Measurements from ENCODE around the gene NOTCH3. TPM values are rescaled to one million over a fixed set of nuclear protein-coding genes. Genes with fewer than 3 reads are reported as not detected.

Gene NOTCH3
- total RNA-seq, 2 experiments from 2014 or later, result not detected

DNA sequence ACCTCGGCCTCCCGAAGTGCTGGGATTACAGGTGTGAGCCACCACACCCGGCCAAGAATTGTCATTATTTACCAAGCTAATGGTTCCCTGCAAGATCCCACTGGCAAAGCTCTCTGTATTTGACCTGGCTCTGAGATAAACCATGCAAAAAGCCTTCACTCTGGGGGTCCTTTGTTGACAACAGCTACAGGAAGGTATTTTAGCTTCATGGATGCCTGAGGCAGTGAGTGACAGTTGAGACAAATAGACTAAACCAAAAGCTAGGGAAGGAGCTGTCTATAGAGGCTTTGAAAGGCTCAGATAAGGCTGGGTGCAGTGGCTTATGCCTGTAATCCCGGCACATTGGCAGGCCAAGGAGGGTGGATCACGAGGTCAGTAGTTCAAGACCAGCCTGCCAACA lies 45.5 kb downstream of the NOTCH3 start:
- Mint-ChIP-seq H3K4me3 (no peak overlapping the region), H3K27me3 (peaks cover 8% of the 10 kb centered on the region), H3K36me3 (no peaks in the 10 kb centered on the region), H3K4me1 (no peaks in the 10 kb centered on the region), H3K27ac (no peak overlapping the region), H3K9me3 (ENCODE audit: low read depth) (peaks cover 4% of the 10 kb centered on the region)
- ATAC-seq (no peak), DNase-seq (no peak)
- CTCF ChIA-PET, result interaction anchor here (0.7 to 7.7 kb wide), 5 partner anchors 45 to 907 kb away, joined by 3 to 68 read pairs (median 4); partner anchors contain the start of gene NOTCH3

DNA sequence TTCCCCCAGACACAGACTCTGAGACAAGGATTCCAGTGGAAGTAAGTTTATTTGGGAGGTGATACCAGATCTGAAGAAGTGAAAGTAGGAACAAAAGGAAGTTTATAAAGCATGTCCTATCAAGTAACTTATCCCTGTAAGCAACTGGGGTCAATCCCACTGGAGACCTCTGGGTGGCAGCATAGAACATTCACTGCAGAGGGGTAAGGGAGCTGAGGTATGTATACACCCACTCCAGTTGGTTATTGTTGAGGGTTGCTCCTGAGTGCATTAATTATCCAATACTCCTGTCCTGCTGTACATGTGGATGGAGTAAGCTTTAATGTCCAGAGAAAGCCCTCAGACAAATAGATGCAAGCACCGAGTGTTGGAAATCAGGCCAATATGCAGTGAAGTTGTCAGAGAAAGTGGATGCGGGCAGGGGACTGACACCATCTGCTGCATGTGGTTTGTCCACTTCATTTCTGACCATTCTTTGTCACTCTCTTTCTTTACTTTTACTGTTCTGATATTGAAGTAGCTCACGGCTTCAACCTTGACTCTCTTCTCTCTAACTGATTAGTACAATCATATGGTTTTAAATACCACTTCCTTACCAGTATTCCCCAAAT lies 46.7 kb downstream of the NOTCH3 start:
- peak; percentile 55 for DNase-seq
- Mint-ChIP-seq H3K4me1 (no peaks in the 10 kb centered on the region), H3K27ac (no peak overlapping the region), H3K9me3 (ENCODE audit: low read depth) (peaks cover 4% of the 10 kb centered on the region), H3K27me3 (peaks cover 8% of the 10 kb centered on the region), H3K36me3 (no peaks in the 10 kb centered on the region), H3K4me3 (no peak overlapping the region)
- CTCF ChIA-PET, result interaction anchor here (1.2 to 7.7 kb wide), 7 partner anchors 14 to 405 kb away, joined by 3 to 68 read pairs (median 3); partner anchors contain the start of gene NOTCH3
- no peak for ATAC-seq

DNA sequence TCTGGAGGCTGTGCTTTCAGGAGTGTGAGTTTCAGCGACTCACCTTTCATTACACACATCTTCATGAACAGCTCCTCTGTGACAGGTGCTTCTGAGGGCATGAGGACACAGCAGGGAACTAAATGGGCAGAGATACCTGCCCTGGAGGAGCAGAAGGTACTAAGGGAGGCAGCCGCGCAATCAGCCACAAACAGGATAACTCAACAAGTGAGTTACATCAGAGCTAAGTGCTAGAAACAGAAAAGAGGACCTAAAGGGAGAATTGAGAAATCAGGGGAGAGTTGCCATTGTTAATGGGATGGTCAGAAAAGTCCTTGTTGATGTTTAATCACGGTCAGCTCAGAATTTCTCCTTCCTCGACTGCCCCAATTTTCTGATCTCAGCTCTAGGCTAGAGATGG lies 51.1 kb downstream of the NOTCH3 start:
- Mint-ChIP-seq H3K27ac (no peak overlapping the region), H3K4me3 (no peak overlapping the region)

DNA sequence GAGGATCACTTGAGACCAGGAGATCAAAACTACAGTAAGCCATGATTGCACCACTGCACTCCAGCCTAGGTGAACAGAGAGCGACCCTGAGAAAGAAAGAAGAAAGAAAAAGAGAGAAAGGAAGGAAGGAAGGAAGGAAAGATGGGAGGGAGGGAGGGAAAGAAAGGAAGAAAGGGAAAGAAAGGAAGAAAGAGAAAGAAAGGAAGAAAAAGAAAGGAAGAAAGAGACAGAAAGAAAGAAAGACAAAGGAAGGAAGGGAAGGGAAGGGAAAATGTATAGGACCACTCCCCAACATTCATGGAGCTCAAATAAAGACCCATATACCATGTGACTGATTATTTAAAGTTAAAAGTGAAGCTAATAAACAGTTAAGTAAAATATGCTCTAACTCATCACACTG lies 53.7 kb downstream of the NOTCH3 start:
- no peak for ATAC-seq
- no peak overlapping the region for H3K4me3 Mint-ChIP-seq
- CTCF ChIA-PET, result interaction anchor here (1.9 kb wide), 2 partner anchors 46 to 55 kb away, joined by 5 to 11 read pairs; no protein-coding TSS in a partner anchor
- H3K27ac Mint-ChIP-seq, result no peak overlapping the region
- no peak for DNase-seq
- H3K9me3 Mint-ChIP-seq (ENCODE audit: low read depth), result no peaks in the 10 kb centered on the region
- H3K27me3 Mint-ChIP-seq, result no peaks in the 10 kb centered on the region
- no peaks in the 10 kb centered on the region for H3K4me1 Mint-ChIP-seq
- H3K36me3 Mint-ChIP-seq, result no peaks in the 10 kb centered on the region

More for the DNA sequence above, 51.1 kb downstream of the NOTCH3 start:
- Mint-ChIP-seq H3K9me3 (ENCODE audit: low read depth) (peaks cover 4% of the 10 kb centered on the region), H3K27me3 (peaks cover 8% of the 10 kb centered on the region), H3K36me3 (no peaks in the 10 kb centered on the region), H3K4me1 (no peaks in the 10 kb centered on the region)
- DNase-seq, result no peak
- no peak for ATAC-seq
- CTCF ChIA-PET, result interaction anchor here (0.8 to 7.7 kb wide), 4 partner anchors 9 to 58 kb away, joined by 4 to 68 read pairs (median 13); no protein-coding TSS in a partner anchor

DNA sequence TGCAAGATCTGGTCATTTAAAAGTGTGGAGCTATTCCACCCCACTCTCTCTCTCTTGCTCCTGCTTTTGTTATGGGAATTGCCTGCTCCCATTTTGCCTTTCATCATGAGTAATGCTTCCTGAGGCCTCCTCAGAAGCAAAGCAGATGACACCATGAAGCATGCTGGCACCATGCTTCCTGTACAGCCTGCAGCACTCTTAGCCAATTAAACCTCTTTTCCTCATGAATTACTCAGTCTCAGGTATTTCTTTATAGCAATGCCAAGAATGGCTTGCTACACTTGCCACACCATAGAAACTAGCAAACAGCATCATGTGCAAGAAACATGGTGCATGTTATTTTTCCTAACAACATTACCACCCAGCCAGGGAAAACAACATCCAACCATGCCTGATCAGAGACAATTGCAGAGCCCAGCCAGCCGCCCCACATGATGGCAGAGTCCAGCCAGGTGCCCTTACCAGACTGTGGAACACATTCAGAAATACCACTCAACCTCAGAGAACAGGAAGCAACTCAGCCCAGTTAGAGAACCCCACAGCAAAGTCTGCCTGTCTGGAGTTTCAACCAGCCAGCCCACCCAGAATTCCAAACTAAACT lies 56.6 kb downstream of the NOTCH3 start:
- ATAC-seq (no peak), DNase-seq (no peak)
- peaks cover 2% of the 10 kb centered on the region for H3K9me3 Mint-ChIP-seq (ENCODE audit: low read depth)
- CTCF ChIA-PET, result no interaction called here
- H3K4me1 Mint-ChIP-seq, result no peaks in the 10 kb centered on the region
- H3K4me3 Mint-ChIP-seq, result no peak overlapping the region
- H3K27me3 Mint-ChIP-seq, result no peaks in the 10 kb centered on the region
- H3K27ac Mint-ChIP-seq, result no peak overlapping the region
- no peaks in the 10 kb centered on the region for H3K36me3 Mint-ChIP-seq

DNA sequence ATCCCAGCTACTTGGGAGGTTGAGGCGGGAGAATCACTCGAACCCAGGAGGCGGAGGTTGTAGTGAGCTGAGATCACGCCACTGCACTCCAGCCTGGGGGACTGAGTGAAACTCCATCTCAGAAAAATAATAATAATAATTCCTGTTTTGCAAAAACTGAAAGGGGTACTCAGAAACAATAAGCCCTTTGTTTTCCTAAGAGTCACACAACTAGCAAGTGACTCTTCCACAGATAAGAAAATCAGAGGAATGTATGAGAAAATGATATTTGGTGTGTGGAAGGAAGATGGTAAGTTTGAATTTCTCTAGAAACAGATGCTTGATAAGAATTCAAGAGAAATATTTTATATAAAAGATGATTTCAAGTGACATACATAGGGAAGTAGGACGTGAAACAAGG lies 58.5 kb downstream of the NOTCH3 start:
- CTCF ChIA-PET, result no interaction called here
- Mint-ChIP-seq H3K9me3 (ENCODE audit: low read depth) (peaks cover 6% of the 10 kb centered on the region), H3K4me3 (no peak overlapping the region), H3K36me3 (no peaks in the 10 kb centered on the region), H3K27ac (no peak overlapping the region), H3K27me3 (no peaks in the 10 kb centered on the region), H3K4me1 (no peaks in the 10 kb centered on the region)
- DNase-seq (no peak), ATAC-seq (no peak)

DNA sequence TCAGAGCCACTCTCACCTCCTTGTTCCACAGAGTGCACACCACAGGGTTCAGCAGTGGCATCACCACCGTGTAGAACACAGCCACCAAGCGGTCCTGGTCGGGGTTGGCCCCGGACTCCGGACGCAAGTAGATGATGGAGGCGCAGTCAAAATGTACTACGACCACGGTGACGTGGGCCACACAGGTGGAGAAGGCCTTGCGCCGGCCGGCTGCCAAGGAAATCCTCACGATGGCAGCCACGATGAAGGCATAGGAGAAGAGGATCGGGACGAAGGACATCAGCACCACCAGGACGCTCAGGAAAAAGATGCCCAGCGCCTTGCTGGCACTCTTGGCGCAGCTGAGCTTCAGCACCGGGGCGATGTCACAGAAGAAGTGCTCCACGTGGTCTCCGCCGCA lies 59.7 kb downstream of the NOTCH3 start:
- Mint-ChIP-seq H3K4me3 (no peak overlapping the region), H3K36me3 (no peaks in the 10 kb centered on the region)
- CTCF ChIA-PET, result no interaction called here

DNA sequence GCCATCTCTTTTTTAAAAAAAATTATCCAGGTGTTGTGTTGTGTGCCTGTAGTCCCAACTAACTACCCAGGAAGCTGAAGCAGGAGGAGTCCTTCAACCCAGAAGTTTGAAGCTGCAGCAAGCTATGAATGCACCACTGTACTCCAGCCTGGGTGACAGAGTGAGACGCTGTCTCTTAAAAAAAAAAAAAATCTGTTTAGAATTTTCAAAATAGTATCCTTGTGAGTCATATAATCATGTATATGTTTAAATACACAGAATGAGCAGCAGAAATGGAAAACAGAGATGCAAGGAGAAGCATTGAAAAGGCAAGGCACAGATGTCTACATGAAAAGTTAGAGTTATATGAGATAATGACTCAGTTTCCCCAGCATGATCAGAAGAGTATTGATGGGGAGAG lies 62.4 kb downstream of the NOTCH3 start:
- Mint-ChIP-seq H3K4me1 (no peaks in the 10 kb centered on the region), H3K36me3 (no peaks in the 10 kb centered on the region), H3K27me3 (no peaks in the 10 kb centered on the region), H3K27ac (no peak overlapping the region), H3K9me3 (ENCODE audit: low read depth) (peaks cover 6% of the 10 kb centered on the region), H3K4me3 (no peak overlapping the region)
- no peak for ATAC-seq
- CTCF ChIA-PET, result no interaction called here
- DNase-seq, result no peak

More for the DNA sequence above, 59.7 kb downstream of the NOTCH3 start:
- H3K4me1 Mint-ChIP-seq, result no peaks in the 10 kb centered on the region
- H3K9me3 Mint-ChIP-seq (ENCODE audit: low read depth), result peaks cover 6% of the 10 kb centered on the region
- no peak overlapping the region for H3K27ac Mint-ChIP-seq
- no peaks in the 10 kb centered on the region for H3K27me3 Mint-ChIP-seq
- ATAC-seq (no peak), DNase-seq (no peak)

DNA sequence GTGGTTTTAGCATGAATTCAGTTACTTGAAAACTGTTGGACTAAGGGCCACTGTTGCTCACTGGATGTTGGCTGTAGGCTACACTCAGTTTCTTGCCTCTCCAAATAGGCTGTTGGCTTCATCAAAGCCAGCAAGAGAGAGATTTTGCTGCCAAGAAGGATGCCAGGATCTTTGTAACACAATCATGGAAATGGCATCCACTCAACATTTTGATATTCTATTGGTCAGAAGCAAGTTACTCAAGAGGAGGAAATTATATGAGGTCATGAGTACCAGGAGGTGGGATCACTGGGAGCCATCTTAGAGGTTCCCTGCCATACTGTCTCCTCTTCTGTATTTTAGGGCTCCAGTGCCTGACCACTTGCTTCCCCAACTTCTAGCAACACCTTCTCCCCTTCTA lies 63.0 kb downstream of the NOTCH3 start:
- H3K9me3 Mint-ChIP-seq (ENCODE audit: low read depth), result peaks cover 6% of the 10 kb centered on the region
- H3K4me1 Mint-ChIP-seq, result no peaks in the 10 kb centered on the region
- CTCF ChIA-PET, result no interaction called here
- no peaks in the 10 kb centered on the region for H3K27me3 Mint-ChIP-seq
- no peak overlapping the region for H3K27ac Mint-ChIP-seq
- no peaks in the 10 kb centered on the region for H3K36me3 Mint-ChIP-seq
- no peak overlapping the region for H3K4me3 Mint-ChIP-seq
- DNase-seq, result no peak
- ATAC-seq, result no peak

DNA sequence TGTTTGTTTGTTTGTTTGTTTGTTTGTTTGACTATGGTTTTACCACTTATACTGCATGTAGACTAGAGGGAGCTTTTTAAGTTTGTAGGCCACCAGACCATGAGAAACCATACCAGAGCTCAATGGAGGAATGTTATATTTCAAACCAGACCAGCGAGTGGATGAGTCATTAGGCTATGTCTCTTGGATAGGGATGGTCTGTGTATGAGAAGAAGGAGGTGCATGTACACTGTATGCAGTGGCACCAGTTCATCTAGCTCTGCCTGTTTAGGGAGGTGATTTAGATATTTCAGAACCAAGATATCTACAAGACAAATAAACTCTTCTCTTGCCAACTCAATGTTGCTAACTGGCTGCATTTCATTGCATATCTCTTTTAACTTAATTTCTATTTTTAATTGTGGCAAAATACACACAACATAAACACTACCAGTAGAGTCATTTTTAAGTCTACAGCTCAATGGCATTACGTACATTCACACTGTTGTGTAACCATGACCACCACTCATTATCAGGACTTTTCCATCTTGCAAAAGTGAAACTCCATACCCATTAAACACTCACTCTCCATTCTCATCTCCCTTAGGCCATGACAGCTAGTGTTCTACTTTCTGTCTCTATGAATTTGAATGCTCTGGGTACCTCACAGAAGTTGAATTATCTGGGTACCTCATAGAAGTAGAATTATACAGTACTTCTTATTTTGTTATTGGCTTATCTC lies 64.4 kb downstream of the NOTCH3 start:
- Mint-ChIP-seq H3K4me3 (no peak overlapping the region), H3K27ac (no peak overlapping the region), H3K4me1 (no peaks in the 10 kb centered on the region), H3K27me3 (peaks cover 2% of the 10 kb centered on the region), H3K36me3 (no peaks in the 10 kb centered on the region), H3K9me3 (ENCODE audit: low read depth) (peaks cover 6% of the 10 kb centered on the region)
- DNase-seq (no peak), ATAC-seq (no peak)
- CTCF ChIA-PET, result interaction anchor here (1.0 kb wide), 1 partner anchor 45 kb away, joined by 3 read pairs; no protein-coding TSS in a partner anchor

DNA sequence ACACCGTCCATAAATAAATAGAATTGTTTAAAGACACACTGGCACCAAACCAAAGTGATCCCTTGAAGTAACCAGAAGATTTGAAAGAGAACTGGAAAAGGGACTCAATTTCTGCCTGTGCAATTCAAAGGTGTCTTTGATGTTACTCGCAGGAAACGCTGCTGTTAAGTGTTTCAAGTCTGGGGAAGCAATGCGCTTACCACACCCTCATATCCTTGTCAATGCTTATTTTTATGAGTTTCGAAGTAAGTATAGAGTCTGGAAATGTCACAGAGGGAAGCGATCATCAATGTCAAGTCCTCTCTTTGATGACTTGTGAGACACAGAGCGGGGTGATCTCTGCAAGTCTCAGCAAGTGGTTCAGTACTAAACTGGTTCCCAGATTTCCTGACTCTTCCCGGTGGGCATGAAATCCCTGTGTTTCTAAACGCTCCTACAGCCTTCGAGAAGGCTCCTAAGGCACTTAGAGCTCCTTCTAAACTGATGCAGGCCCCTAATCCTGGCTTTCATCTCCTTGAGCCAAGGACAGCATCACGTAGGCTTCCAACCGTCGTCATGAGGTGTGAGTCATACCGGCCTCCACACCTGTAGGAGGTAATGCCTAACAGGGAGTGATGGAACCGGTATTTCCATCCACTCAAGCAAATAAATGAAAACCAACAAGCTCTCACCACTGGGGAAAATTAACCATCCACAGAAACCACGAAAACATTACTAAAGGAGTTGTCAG lies 70.8 kb downstream of the NOTCH3 start:
- H3K9me3 Mint-ChIP-seq (ENCODE audit: low read depth), result no peaks in the 10 kb centered on the region
- no peaks in the 10 kb centered on the region for H3K36me3 Mint-ChIP-seq
- ATAC-seq (no peak), DNase-seq (no peak)
- H3K4me3 Mint-ChIP-seq, result no peak overlapping the region
- H3K27me3 Mint-ChIP-seq, result peaks cover 8% of the 10 kb centered on the region
- H3K4me1 Mint-ChIP-seq, result peaks cover 7% of the 10 kb centered on the region
- CTCF ChIA-PET, result interaction anchor here (1.0 kb wide), 1 partner anchor 38 kb away, joined by 3 read pairs; no protein-coding TSS in a partner anchor
- no peak overlapping the region for H3K27ac Mint-ChIP-seq

DNA sequence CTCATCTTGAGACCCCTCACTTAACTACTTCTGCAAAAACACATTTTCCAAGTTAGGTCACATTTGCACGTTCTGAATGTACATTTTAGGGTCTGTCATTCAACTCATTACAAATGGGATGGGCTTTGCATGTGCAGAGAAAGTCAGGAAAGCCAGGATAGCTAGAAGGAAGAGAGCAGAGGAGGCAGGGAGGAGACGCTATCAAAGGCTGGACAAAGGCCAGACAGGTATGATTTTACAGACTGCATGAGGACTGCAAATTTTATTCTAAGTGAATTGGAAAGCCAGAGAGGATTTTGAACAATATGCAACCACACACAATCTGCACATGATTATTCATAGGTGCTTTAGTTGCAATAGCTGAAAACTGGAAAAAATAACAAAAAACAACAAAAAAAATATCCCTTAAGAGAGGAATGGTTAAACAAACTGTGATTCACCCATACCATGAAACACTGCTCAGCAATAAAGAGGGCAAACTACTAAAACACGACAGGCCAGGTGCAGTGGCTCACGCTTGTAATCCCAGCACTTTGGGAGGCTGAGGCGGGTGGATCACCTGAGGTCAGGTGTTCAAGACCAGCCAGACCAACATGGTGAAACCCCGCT lies 72.5 kb downstream of the NOTCH3 start:
- DNase-seq, result no peak
- Mint-ChIP-seq H3K9me3 (ENCODE audit: low read depth) (no peaks in the 10 kb centered on the region), H3K4me1 (peaks cover 19% of the 10 kb centered on the region), H3K27ac (no peak overlapping the region), H3K27me3 (peaks cover 8% of the 10 kb centered on the region), H3K4me3 (no peak overlapping the region), H3K36me3 (no peaks in the 10 kb centered on the region)
- CTCF ChIA-PET, result interaction anchor here (0.7 to 1.2 kb wide), 2 partner anchors 8 to 221 kb away, joined by 3 to 4 read pairs; no protein-coding TSS in a partner anchor
- no peak for ATAC-seq
